HepG2 (cell line): ENCODE results near the gene SNX21. TPM values are rescaled to one million over a fixed set of nuclear protein-coding genes. Genes with fewer than 3 reads are reported as not detected.

Source experiments
- ARNT2 ChIP-seq: sonication (generic); formaldehyde crosslinking; IDR thresholded peaks from 2 replicates; pipeline ENCODE4 v1.8.0; 2022; ENCODE audit warnings: mild to moderate bottlenecking, low read depth, missing genetic modification reagents, moderate library complexity
- CBX1 ChIP-seq: IDR thresholded peaks from one replicate; pipeline ENCODE4 v1.6.1; 2016; ENCODE audit warnings: antibody characterized with exemption, low read depth
- CCAR2 ChIP-seq: fragments of 200-400 bp; formaldehyde crosslinking; optimal IDR thresholded peaks from 2 replicates; pipeline ENCODE3; 2018; ENCODE audit warnings: low read depth, mild to moderate bottlenecking, low read length, moderate library complexity
- DNMT3B ChIP-seq: conservative IDR thresholded peaks from 2 replicates; pipeline ENCODE4 v1.6.1; 2016; ENCODE audit warnings: missing biosample characterization, control low read depth
- EHMT2 ChIP-seq: fragments of 200-600 bp; sonication (generic); IDR thresholded peaks from 2 replicates; pipeline ENCODE4 v1.7.0; 2017; ENCODE audit warnings: antibody characterized with exemption, low read depth, low read length, borderline replicate concordance
- FOSL2 ChIP-seq: sonication (generic); formaldehyde crosslinking; IDR thresholded peaks from 2 replicates; pipeline ENCODE4 v1.4.0; 2020; ENCODE audit warnings: missing genetic modification reagents
- FOXK1 ChIP-seq: sonication (generic); formaldehyde crosslinking; IDR thresholded peaks from 2 replicates; pipeline ENCODE4 v1.4.0; 2020; ENCODE audit warnings: low read depth, missing genetic modification reagents, borderline replicate concordance
- FOXP1 ChIP-seq, 2 experiments: fragments of 450-650 bp in 1 of 2; IDR thresholded peaks; 2 replicates each; pipeline ENCODE4 v1.6.1; 2017 to 2018; ENCODE audit warnings: antibody characterized with exemption in 1 of 2
- GZF1 ChIP-seq: sonication (generic); formaldehyde crosslinking; IDR thresholded peaks from 2 replicates; pipeline ENCODE4 v1.5.1; 2020; ENCODE audit warnings: mild to moderate bottlenecking, missing genetic modification reagents
- MXI1 ChIP-seq: IDR thresholded peaks from 3 replicates; pipeline ENCODE4 v1.6.1; 2012; ENCODE audit warnings: low read depth, low read length, inconsistent platforms, borderline replicate concordance
- RXRB ChIP-seq: IDR thresholded peaks from 2 replicates; pipeline ENCODE4 v1.6.1; 2016; ENCODE audit warnings: borderline replicate concordance, missing genetic modification reagents, missing compliant biosample characterization
- SALL1 ChIP-seq: sonication (generic); formaldehyde crosslinking; IDR thresholded peaks from 2 replicates; pipeline ENCODE4 v1.8.0; 2022; ENCODE audit warnings: mild to moderate bottlenecking, missing genetic modification reagents
- SOX6 ChIP-seq, 2 experiments: fragments of 450-650 bp in 1 of 2; sonication (generic) in 1 of 2; formaldehyde crosslinking in 1 of 2; IDR thresholded peaks; 2 replicates each; pipeline versions ENCODE4 v1.4.0 to v1.6.1; 2017 to 2020; ENCODE audit warnings: antibody characterized with exemption in 1 of 2, mild to moderate bottlenecking in 1 of 2, missing genetic modification reagents in 1 of 2
- TBX2 ChIP-seq: sonication (generic); formaldehyde crosslinking; IDR thresholded peaks from 2 replicates; pipeline ENCODE4 v1.5.0; 2020; ENCODE audit warnings: missing genetic modification reagents, mild to moderate bottlenecking, borderline replicate concordance
- TEAD3 ChIP-seq: optimal IDR thresholded peaks from 2 replicates; pipeline ENCODE3; 2016; ENCODE audit warnings: borderline replicate concordance
- ZBTB20 ChIP-seq: sonication (generic); formaldehyde crosslinking; IDR thresholded peaks from 2 replicates; pipeline ENCODE4 v1.8.1; 2023; ENCODE audit warnings: missing genetic modification reagents, low read depth, mild to moderate bottlenecking, borderline replicate concordance
- ZNF501 ChIP-seq: sonication (generic); formaldehyde crosslinking; IDR thresholded peaks from 2 replicates; pipeline ENCODE4 v1.5.1; 2020; ENCODE audit warnings: mild to moderate bottlenecking, moderate library complexity, missing genetic modification reagents
- ZNF605 ChIP-seq: sonication (generic); formaldehyde crosslinking; IDR thresholded peaks from 2 replicates; pipeline ENCODE4 v1.8.0; 2022; ENCODE audit warnings: mild to moderate bottlenecking, missing genetic modification reagents
- ZNF839 ChIP-seq: sonication (generic); formaldehyde crosslinking; IDR thresholded peaks from 2 replicates; pipeline ENCODE4 v1.4.0; 2020; ENCODE audit warnings: missing genetic modification reagents, mild to moderate bottlenecking, borderline replicate concordance
- polyA plus RNA-seq, 8 experiments: library from polyadenylated mRNA; depleted of rRNA in 3 of 8; stranded (reverse) in 7 of 8; unstranded in 1 of 8; fragments of >200 nt; fragmentation: Illumina TruSeq in 4 of 8; extraction: Trizol in 4 of 8; gene quantifications; 2 replicates each; pipeline versions ENCODE4 v1.2.1 to v1.2.3, GENCODE V29; 2011 to 2016; ENCODE audit warnings: low read depth in 4 of 8, missing spikeins in 1 of 8, mixed read lengths in 1 of 8; ENCODE audit not compliant: insufficient read depth in 1 of 8
- total RNA-seq, 5 experiments: library from RNA; depleted of rRNA; stranded (reverse); fragments of >200 nt; fragmentation: Illumina TruSeq; extraction: Trizol; gene quantifications; 2 replicates each; pipeline ENCODE4 v1.2.3, GENCODE V29; 2016; ENCODE audit warnings: low read depth in 1 of 5
- TF ChIP-seq, protein P1 (sequence below): sonication (generic); formaldehyde crosslinking; IDR thresholded peaks from 2 replicates; pipeline ENCODE4 v1.5.0; 2020; ENCODE audit warnings: mild to moderate bottlenecking, missing genetic modification reagents
- TF ChIP-seq, protein P2 (sequence below): IDR thresholded peaks from 2 replicates; pipeline ENCODE4 v1.6.1; 2018; ENCODE audit warnings: missing genetic modification reagents, mild to moderate bottlenecking, missing compliant biosample characterization
- TF ChIP-seq, protein P3 (sequence below): sonication (generic); formaldehyde crosslinking; IDR thresholded peaks from 2 replicates; pipeline ENCODE4 v1.4.0; 2020; ENCODE audit warnings: missing genetic modification reagents
- TF ChIP-seq, protein P4 (sequence below), 2 experiments: fragments of 450-650 bp in 1 of 2; sonication (generic) in 1 of 2; formaldehyde crosslinking; IDR thresholded peaks; 2 replicates each; pipeline versions ENCODE4 v1.5.0 to v1.8.0; 2020 to 2022; ENCODE audit warnings: mild to moderate bottlenecking in 1 of 2, missing genetic modification reagents in 1 of 2

The SNX21 gene
- total and polyA plus RNA-seq, 2 of the 13 experiments (the other 11 are each of a cell fraction or from before 2014, with no cell fraction given): 7.7 to 12.8 TPM

DNA sequence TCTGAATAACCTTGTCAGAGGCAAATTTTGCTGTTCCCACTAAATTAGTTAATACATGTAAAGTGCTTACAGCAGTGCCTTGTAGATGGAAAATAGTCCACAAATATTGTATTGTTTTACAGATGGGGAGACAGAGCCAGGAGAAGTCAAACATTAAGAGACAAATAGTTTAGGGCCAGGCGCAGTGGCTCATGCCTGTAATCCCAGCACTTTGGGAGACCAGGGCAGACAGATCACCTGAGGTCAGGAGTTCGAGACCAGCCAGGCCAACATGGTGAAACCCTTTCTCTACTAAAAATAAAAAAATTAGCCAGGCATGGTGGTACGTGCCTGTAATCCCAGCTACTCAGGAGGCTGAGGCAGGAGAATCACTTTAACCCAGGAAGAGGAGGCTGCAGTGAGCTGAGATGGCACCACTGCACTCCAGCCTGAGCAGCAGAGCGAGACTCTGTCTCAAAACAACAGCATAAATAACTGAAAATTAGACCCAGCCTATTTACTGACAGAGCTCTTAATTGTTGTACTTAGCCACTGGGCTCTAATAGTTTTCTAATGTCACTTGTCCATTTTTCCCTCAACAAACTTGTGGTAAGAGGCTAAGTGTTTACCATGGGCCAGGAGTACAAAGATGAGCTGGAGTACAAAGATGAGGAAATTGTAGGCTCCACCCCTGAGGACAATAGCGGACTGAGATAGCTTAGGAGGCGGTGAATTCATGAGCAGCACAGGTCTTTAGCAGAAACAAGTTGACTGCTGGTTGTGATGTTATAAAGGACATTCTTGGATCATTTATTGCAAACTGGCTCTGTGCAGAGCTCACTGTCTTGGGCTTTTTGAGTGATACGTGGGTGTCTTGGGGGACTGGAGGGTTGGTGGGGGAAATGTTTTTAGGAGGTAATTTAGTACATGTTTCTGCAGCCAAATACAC is 30.2 kb downstream of the SNX21 start (continued):
- TF ChIP-seq FOXP1 (IDR thresholded peaks at IDR 0.05) (peak; percentile 79; the same call in 1 of the 2 replicates), FOXP1 (CRISPR knock-in tag; IDR thresholded peaks at IDR 0.05) (peak; percentile 94), MXI1 (peak; percentile 62; the same call in 1 of the 3 replicates), ZNF605 (CRISPR knock-in tag) (0 out of 2 replicates have a peak, but pooled peaks have one; percentile 52), ZBTB20 (CRISPR knock-in tag) (peak; percentile 69; the same call in 1 of the 2 replicates), CBX1 (peak; percentile 19), TBX2 (CRISPR knock-in tag) (peak; percentile 80), ZNF501 (CRISPR knock-in tag) (peak; percentile 51; the same call in 1 of the 2 replicates), RXRB (CRISPR knock-in tag) (peak; percentile 78; the same call in 1 of the 2 replicates), ZNF839 (CRISPR knock-in tag) (no peak), EHMT2 (0 out of 2 replicates have a peak, but pooled peaks have one; percentile 30), FOSL2 (peak; percentile 33; the same call in 1 of the 2 replicates), ARNT2 (CRISPR knock-in tag) (0 out of 2 replicates have a peak, but pooled peaks have one; percentile 20), DNMT3B (CRISPR knock-in tag) (no peak), SALL1 (peak; percentile 74), GZF1 (CRISPR knock-in tag) (peak; percentile 22; the same call in 1 of the 2 replicates), SOX6 (IDR thresholded peaks at IDR 0.05) (no peak), SOX6 (CRISPR knock-in tag; IDR thresholded peaks at IDR 0.05) (peak; percentile 97), CCAR2 (no peak), TEAD3 (peak; percentile 82), FOXK1 (CRISPR knock-in tag) (peak; percentile 78; the same call in 1 of the 2 replicates)
- TF ChIP-seq, protein P1, sequence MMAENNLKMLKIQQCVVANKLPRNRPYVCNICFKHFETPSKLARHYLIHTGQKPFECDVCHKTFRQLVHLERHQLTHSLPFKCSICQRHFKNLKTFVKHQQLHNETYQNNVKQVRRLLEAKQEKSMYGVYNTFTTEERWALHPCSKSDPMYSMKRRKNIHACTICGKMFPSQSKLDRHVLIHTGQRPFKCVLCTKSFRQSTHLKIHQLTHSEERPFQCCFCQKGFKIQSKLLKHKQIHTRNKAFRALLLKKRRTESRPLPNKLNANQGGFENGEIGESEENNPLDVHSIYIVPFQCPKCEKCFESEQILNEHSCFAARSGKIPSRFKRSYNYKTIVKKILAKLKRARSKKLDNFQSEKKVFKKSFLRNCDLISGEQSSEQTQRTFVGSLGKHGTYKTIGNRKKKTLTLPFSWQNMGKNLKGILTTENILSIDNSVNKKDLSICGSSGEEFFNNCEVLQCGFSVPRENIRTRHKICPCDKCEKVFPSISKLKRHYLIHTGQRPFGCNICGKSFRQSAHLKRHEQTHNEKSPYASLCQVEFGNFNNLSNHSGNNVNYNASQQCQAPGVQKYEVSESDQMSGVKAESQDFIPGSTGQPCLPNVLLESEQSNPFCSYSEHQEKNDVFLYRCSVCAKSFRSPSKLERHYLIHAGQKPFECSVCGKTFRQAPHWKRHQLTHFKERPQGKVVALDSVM (CRISPR knock-in tag): peak; percentile 98
- TF ChIP-seq, protein P2, sequence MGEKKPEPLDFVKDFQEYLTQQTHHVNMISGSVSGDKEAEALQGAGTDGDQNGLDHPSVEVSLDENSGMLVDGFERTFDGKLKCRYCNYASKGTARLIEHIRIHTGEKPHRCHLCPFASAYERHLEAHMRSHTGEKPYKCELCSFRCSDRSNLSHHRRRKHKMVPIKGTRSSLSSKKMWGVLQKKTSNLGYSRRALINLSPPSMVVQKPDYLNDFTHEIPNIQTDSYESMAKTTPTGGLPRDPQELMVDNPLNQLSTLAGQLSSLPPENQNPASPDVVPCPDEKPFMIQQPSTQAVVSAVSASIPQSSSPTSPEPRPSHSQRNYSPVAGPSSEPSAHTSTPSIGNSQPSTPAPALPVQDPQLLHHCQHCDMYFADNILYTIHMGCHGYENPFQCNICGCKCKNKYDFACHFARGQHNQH (CRISPR knock-in tag): peak; percentile 68
- TF ChIP-seq, protein P3, sequence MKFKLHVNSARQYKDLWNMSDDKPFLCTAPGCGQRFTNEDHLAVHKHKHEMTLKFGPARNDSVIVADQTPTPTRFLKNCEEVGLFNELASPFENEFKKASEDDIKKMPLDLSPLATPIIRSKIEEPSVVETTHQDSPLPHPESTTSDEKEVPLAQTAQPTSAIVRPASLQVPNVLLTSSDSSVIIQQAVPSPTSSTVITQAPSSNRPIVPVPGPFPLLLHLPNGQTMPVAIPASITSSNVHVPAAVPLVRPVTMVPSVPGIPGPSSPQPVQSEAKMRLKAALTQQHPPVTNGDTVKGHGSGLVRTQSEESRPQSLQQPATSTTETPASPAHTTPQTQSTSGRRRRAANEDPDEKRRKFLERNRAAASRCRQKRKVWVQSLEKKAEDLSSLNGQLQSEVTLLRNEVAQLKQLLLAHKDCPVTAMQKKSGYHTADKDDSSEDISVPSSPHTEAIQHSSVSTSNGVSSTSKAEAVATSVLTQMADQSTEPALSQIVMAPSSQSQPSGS (CRISPR knock-in tag): peak; percentile 79; the same call in 1 of the 2 replicates
- TF ChIP-seq, protein P4, sequence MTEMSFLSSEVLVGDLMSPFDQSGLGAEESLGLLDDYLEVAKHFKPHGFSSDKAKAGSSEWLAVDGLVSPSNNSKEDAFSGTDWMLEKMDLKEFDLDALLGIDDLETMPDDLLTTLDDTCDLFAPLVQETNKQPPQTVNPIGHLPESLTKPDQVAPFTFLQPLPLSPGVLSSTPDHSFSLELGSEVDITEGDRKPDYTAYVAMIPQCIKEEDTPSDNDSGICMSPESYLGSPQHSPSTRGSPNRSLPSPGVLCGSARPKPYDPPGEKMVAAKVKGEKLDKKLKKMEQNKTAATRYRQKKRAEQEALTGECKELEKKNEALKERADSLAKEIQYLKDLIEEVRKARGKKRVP (CRISPR knock-in tag; IDR thresholded peaks at IDR 0.05): no peak
